HepG2 (cell line): ENCODE data around the gene ADPRM. TPM values are rescaled to one million over a fixed set of nuclear protein-coding genes. Genes with fewer than 3 reads are reported as not detected.

Source experiments
- ELF3 ChIP-seq: IDR thresholded peaks from 2 replicates; pipeline ENCODE4 v1.6.1; 2016; ENCODE audit warnings: missing genetic modification reagents, missing compliant biosample characterization
- GATAD2A ChIP-seq: IDR thresholded peaks from 2 replicates; pipeline ENCODE4 v1.6.1; 2016
- HOXA3 ChIP-seq: sonication (generic); formaldehyde crosslinking; IDR thresholded peaks from 2 replicates; pipeline ENCODE4 v1.5.0; 2020; ENCODE audit warnings: missing genetic modification reagents
- KLF11 ChIP-seq: IDR thresholded peaks from 2 replicates; pipeline ENCODE4 v1.6.1; 2016; ENCODE audit warnings: missing compliant biosample characterization
- MLLT10 ChIP-seq: sonication (generic); formaldehyde crosslinking; IDR thresholded peaks from 2 replicates; pipeline ENCODE4 v1.4.0; 2020; ENCODE audit warnings: missing genetic modification reagents
- NFIB ChIP-seq: sonication (generic); formaldehyde crosslinking; IDR thresholded peaks from 2 replicates; pipeline ENCODE4 v1.9.0; 2021; ENCODE audit warnings: missing genetic modification reagents, mild to moderate bottlenecking, borderline replicate concordance
- NFKBIZ ChIP-seq: IDR thresholded peaks from 2 replicates; pipeline ENCODE4 v1.6.1; 2018; ENCODE audit warnings: missing genetic modification reagents, missing compliant biosample characterization
- NR2F6 ChIP-seq, 2 experiments: IDR thresholded peaks; 2 replicates each; pipeline ENCODE4 v1.6.1; 2016; ENCODE audit warnings: antibody characterized with exemption in 1 of 2, mild to moderate bottlenecking in 1 of 2
- SOX6 ChIP-seq, 2 experiments: fragments of 450-650 bp in 1 of 2; sonication (generic) in 1 of 2; formaldehyde crosslinking in 1 of 2; IDR thresholded peaks; 2 replicates each; pipeline versions ENCODE4 v1.4.0 to v1.6.1; 2017 to 2020; ENCODE audit warnings: antibody characterized with exemption in 1 of 2, mild to moderate bottlenecking in 1 of 2, missing genetic modification reagents in 1 of 2
- STAT6 ChIP-seq: sonication (generic); formaldehyde crosslinking; IDR thresholded peaks from 2 replicates; pipeline ENCODE4 v1.4.0; 2020; ENCODE audit warnings: missing genetic modification reagents, mild to moderate bottlenecking, borderline replicate concordance
- TAF15 ChIP-seq: fragments of 200-400 bp; formaldehyde crosslinking; IDR thresholded peaks from one replicate; pipeline ENCODE4 v1.6.1; 2018; ENCODE audit warnings: mild to moderate bottlenecking, low read depth, low read length; ENCODE audit not compliant: poor library complexity, severe bottlenecking
- TOPORS ChIP-seq: sonication (generic); formaldehyde crosslinking; IDR thresholded peaks from 2 replicates; pipeline ENCODE4 v1.8.0; 2023; ENCODE audit warnings: mild to moderate bottlenecking, missing genetic modification reagents
- ZBTB38 ChIP-seq: sonication (generic); formaldehyde crosslinking; IDR thresholded peaks from 2 replicates; pipeline ENCODE4 v1.5.1; 2020; ENCODE audit warnings: mild to moderate bottlenecking, missing genetic modification reagents
- ZFP62 ChIP-seq: sonication (generic); formaldehyde crosslinking; IDR thresholded peaks from 2 replicates; pipeline ENCODE4 v1.4.0; 2020; ENCODE audit warnings: missing genetic modification reagents
- ZFP82 ChIP-seq: sonication (generic); formaldehyde crosslinking; IDR thresholded peaks from 2 replicates; pipeline ENCODE4 v1.5.1; 2020; ENCODE audit warnings: mild to moderate bottlenecking, missing genetic modification reagents, borderline replicate concordance
- ZNF33B ChIP-seq: sonication (generic); formaldehyde crosslinking; IDR thresholded peaks from 2 replicates; pipeline ENCODE4 v1.5.1; 2020; ENCODE audit warnings: mild to moderate bottlenecking, missing genetic modification reagents
- ZNF501 ChIP-seq: sonication (generic); formaldehyde crosslinking; IDR thresholded peaks from 2 replicates; pipeline ENCODE4 v1.5.1; 2020; ENCODE audit warnings: mild to moderate bottlenecking, moderate library complexity, missing genetic modification reagents
- ZNF574 ChIP-seq: sonication (generic); formaldehyde crosslinking; IDR thresholded peaks from 2 replicates; pipeline ENCODE4 v1.4.0; 2020; ENCODE audit warnings: missing genetic modification reagents
- ZNF777 ChIP-seq: sonication (generic); formaldehyde crosslinking; IDR thresholded peaks from 2 replicates; pipeline ENCODE4 v1.4.0; 2020; ENCODE audit warnings: missing genetic modification reagents
- ZSCAN5A ChIP-seq: sonication (generic); formaldehyde crosslinking; IDR thresholded peaks from 2 replicates; pipeline ENCODE4 v1.8.0; 2022; ENCODE audit warnings: mild to moderate bottlenecking, missing genetic modification reagents, borderline replicate concordance
- polyA plus RNA-seq, 8 experiments: library from polyadenylated mRNA; depleted of rRNA in 3 of 8; stranded (reverse) in 7 of 8; unstranded in 1 of 8; fragments of >200 nt; fragmentation: Illumina TruSeq in 4 of 8; extraction: Trizol in 4 of 8; gene quantifications; 2 replicates each; pipeline versions ENCODE4 v1.2.1 to v1.2.3, GENCODE V29; 2011 to 2016; ENCODE audit warnings: low read depth in 4 of 8, missing spikeins in 1 of 8, mixed read lengths in 1 of 8; ENCODE audit not compliant: insufficient read depth in 1 of 8
- total RNA-seq, 5 experiments: library from RNA; depleted of rRNA; stranded (reverse); fragments of >200 nt; fragmentation: Illumina TruSeq; extraction: Trizol; gene quantifications; 2 replicates each; pipeline ENCODE4 v1.2.3, GENCODE V29; 2016; ENCODE audit warnings: low read depth in 1 of 5
- TF ChIP-seq, protein P1 (sequence below): sonication (generic); formaldehyde crosslinking; conservative IDR thresholded peaks from 2 replicates; pipeline ENCODE4 v1.4.0; 2020; ENCODE audit warnings: mild to moderate bottlenecking, missing genetic modification reagents, moderate library complexity

The ADPRM gene
- total and polyA plus RNA-seq, 2 of the 13 experiments (the other 11 are each of a cell fraction or from before 2014, with no cell fraction given): 5.6 to 10.8 TPM

- TF ChIP-seq ZSCAN5A (CRISPR knock-in tag) (peak; percentile 72; the same call in 1 of the 2 replicates), GATAD2A (CRISPR knock-in tag) (peak; percentile 73; the same call in 1 of the 2 replicates), NR2F6 (IDR thresholded peaks at IDR 0.05) (no peak), NR2F6 (CRISPR knock-in tag; IDR thresholded peaks at IDR 0.05) (0 out of 2 replicates have a peak, but pooled peaks have one; percentile 29), TOPORS (0 out of 2 replicates have a peak, but pooled peaks have one; percentile 62), TAF15 (no peak), ZNF777 (CRISPR knock-in tag) (no peak), ELF3 (no peak), MLLT10 (CRISPR knock-in tag) (no peak), ZNF574 (CRISPR knock-in tag) (peak; percentile 51; the same call in 1 of the 2 replicates), ZNF501 (CRISPR knock-in tag) (0 out of 2 replicates have a peak, but pooled peaks have one; percentile 32), ZBTB38 (CRISPR knock-in tag) (no peak), HOXA3 (CRISPR knock-in tag) (peak; percentile 57), STAT6 (CRISPR knock-in tag) (no peak), ZFP82 (no peak), NFKBIZ (CRISPR knock-in tag) (no peak), SOX6 (IDR thresholded peaks at IDR 0.05) (no peak), SOX6 (CRISPR knock-in tag; IDR thresholded peaks at IDR 0.05) (peak; percentile 63), ZFP62 (CRISPR knock-in tag) (no peak), NFIB (CRISPR knock-in tag) (no peak), KLF11 (CRISPR knock-in tag) (no peak), ZNF33B (no peak)
- TF ChIP-seq, protein P1, sequence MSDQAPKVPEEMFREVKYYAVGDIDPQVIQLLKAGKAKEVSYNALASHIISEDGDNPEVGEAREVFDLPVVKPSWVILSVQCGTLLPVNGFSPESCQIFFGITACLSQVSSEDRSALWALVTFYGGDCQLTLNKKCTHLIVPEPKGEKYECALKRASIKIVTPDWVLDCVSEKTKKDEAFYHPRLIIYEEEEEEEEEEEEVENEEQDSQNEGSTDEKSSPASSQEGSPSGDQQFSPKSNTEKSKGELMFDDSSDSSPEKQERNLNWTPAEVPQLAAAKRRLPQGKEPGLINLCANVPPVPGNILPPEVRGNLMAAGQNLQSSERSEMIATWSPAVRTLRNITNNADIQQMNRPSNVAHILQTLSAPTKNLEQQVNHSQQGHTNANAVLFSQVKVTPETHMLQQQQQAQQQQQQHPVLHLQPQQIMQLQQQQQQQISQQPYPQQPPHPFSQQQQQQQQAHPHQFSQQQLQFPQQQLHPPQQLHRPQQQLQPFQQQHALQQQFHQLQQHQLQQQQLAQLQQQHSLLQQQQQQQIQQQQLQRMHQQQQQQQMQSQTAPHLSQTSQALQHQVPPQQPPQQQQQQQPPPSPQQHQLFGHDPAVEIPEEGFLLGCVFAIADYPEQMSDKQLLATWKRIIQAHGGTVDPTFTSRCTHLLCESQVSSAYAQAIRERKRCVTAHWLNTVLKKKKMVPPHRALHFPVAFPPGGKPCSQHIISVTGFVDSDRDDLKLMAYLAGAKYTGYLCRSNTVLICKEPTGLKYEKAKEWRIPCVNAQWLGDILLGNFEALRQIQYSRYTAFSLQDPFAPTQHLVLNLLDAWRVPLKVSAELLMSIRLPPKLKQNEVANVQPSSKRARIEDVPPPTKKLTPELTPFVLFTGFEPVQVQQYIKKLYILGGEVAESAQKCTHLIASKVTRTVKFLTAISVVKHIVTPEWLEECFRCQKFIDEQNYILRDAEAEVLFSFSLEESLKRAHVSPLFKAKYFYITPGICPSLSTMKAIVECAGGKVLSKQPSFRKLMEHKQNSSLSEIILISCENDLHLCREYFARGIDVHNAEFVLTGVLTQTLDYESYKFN (CRISPR knock-in tag): peak; percentile 85
Observed at GRCh38 chr17:10725262-10725661, 27.9 kb downstream of the ADPRM start (continued).
